GM23248 (cell line): ENCODE data around the gene OSER1.

Source experiments
- EZH2 ChIP-seq: fragments of 200-600 bp; sonication (generic); IDR thresholded peaks from 2 replicates; pipeline ENCODE4 v1.6.1; 2018; ENCODE audit warnings: antibody characterized with exemption, mild to moderate bottlenecking; ENCODE audit not compliant: insufficient read depth, poor library complexity, severe bottlenecking
- EZH2phosphoT487 ChIP-seq: fragments of 200-600 bp; sonication (generic); IDR thresholded peaks from 2 replicates; pipeline ENCODE4 v1.6.1; 2018; ENCODE audit warnings: antibody characterized with exemption, moderate library complexity, mild to moderate bottlenecking, low read depth; ENCODE audit not compliant: insufficient read depth

DNA sequence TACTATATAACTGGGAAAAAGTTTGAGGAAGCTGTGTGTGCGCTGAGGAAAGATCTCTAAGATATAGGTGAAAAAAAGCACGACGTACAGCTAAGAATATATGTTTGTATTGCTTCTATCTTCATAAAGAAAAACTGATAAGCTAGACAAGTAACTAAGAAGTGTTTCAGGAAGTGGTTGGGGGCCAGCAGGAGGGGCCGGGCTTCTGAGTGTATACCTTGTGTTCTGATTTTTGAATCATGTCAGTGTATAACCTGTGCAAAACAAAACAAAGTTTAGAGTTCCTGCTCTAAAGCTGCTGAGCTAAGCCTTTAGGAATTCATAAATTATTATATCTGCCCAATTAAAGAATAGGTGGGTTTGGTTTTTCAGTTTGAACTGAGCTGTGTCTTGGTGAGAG is 7.9 kb upstream of the OSER1 start:
- TF ChIP-seq EZH2 (no peak), EZH2phosphoT487 (no peak)
